Measurements from ENCODE around the gene RHBDF1. TPM values are rescaled to one million over a fixed set of nuclear protein-coding genes. Genes with fewer than 3 reads are reported as not detected.

The RHBDF1 gene
- total and polyA plus RNA-seq, 9 of the 15 experiments (the other 6 are each of a cell fraction or from before 2014, with no cell fraction given): 1.0 to 8.2 (median 4.2) TPM

GRCh38 chr16:77807-78443 lies 5.5 kb upstream of the RHBDF1 start, which contains the start of gene MPG (continued):
- TF ChIP-seq CREM (IDR thresholded peaks at IDR 0.05; ENCODE audit: low read depth) (no peak), MEIS2 (IDR thresholded peaks at IDR 0.05; ENCODE audit: partially characterized antibody) (peak; percentile 40), MNT (conservative IDR thresholded peaks at IDR 0.05) (peak; percentile 97 to 98), REST (IDR thresholded peaks at IDR 0.05; ENCODE audit: borderline replicate concordance) (peak; percentile 36), REST (CRISPR knock-in tag; IDR thresholded peaks at IDR 0.05; ENCODE audit: low read depth) (no peak; the same call in 1 of the 2 replicates), CREB3L1 (IDR thresholded peaks at IDR 0.05; ENCODE audit: borderline replicate concordance, low read depth) (peak; percentile 57), RBM22 (IDR thresholded peaks at IDR 0.05; ENCODE audit: low read depth, low read length, poor library complexity, severe bottlenecking) (no peak), EHMT2 (IDR thresholded peaks at IDR 0.05) (no peak), GATAD2B (IDR thresholded peaks at IDR 0.05; ENCODE audit: borderline replicate concordance) (peak; percentile 90), CC2D1A (IDR thresholded peaks at IDR 0.05) (no peak), ZNF75A (CRISPR knock-in tag; IDR thresholded peaks at IDR 0.05) (no peak), ZNF3 (CRISPR knock-in tag; IDR thresholded peaks at IDR 0.05) (no peak), POLR2G (IDR thresholded peaks at IDR 0.05; ENCODE audit: low read depth, low read length) (peak; percentile 82), BCL6 (CRISPR knock-in tag; IDR thresholded peaks at IDR 0.05) (no peak), ZNF324 (CRISPR knock-in tag; IDR thresholded peaks at IDR 0.05) (no peak), SMAD4 (CRISPR knock-in tag; conservative IDR thresholded peaks at IDR 0.05) (no peak), MAZ (CRISPR knock-in tag; conservative IDR thresholded peaks at IDR 0.05 in 1 of 2, IDR thresholded peaks at IDR 0.05 in 1 of 2) (peak; percentile 70 to 89)
